GM20000 (cell line): ENCODE results near the gene ZNF398.
"Not testable (repeated sequence)": the region's sequence is repeated elsewhere in the genome, so short reads cannot be mapped to it uniquely, and the experiment has no call there.

Source experiments
- DNase-seq: peaks from one replicate; pipeline ENCODE4 v3.0.0; 2012; ENCODE audit warnings: low spot score
- CTCF ChIP-seq: IDR thresholded peaks from 2 replicates; pipeline ENCODE4 v1.5.1; 2012; ENCODE audit warnings: mild to moderate bottlenecking, control low read depth; ENCODE audit errors: extremely low read depth, missing control alignments

ZNF398 gene

DNA sequence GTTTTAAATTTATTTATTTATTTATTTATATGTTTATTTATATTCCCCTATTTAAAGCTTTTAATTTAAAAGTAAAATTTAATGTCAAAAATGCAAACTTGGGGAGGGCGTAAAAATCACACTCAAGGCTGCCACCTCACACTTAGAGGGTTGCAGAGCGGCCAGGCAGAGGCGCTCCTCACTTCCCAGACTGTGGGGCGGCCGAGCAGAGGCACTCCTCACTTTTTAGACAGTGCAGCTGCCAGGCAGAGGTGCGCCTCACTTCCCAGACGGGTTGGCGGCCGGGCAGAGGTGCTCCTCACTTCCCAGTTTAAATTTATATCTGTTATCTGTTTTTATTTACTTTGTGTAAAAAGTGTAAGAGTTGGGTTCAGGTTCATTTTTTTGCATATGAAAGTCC lies 11.1 kb upstream of the ZNF398 start:
- TF ChIP-seq CTCF, result no peak
- no peak for DNase-seq

- DNase-seq, result no peak
- no peak for TF ChIP-seq CTCF
These were observed 6.4 kb upstream of the ZNF398 start for GRCh38 chr7:149140831-149141230.

DNA sequence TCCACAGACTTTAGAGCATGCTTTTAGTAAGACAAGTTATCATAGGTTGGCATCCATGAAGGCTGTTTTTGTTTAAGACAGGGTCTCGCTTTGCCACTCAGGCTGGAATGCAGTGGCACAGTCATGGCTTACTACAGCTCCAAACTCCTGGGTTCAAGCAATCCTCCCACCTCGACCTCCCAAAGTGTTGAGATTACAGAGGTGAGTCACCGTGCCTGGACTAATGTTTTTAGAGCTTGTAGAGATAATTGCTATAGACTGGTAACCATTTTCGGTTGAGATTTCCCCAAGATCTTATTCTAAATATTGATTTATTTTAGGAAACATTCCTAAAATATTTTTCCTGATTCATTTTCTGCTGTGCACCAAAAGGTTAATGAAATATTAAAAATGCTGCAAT lies 5.4 kb upstream of the ZNF398 start:
- no peak for DNase-seq

GRCh38 chr7:149144436-149144922 lies 2.8 kb upstream of the ZNF398 start:
- not testable (repeated sequence) for DNase-seq

More for the DNA sequence above, 5.4 kb upstream of the ZNF398 start:
- no peak for TF ChIP-seq CTCF

DNA sequence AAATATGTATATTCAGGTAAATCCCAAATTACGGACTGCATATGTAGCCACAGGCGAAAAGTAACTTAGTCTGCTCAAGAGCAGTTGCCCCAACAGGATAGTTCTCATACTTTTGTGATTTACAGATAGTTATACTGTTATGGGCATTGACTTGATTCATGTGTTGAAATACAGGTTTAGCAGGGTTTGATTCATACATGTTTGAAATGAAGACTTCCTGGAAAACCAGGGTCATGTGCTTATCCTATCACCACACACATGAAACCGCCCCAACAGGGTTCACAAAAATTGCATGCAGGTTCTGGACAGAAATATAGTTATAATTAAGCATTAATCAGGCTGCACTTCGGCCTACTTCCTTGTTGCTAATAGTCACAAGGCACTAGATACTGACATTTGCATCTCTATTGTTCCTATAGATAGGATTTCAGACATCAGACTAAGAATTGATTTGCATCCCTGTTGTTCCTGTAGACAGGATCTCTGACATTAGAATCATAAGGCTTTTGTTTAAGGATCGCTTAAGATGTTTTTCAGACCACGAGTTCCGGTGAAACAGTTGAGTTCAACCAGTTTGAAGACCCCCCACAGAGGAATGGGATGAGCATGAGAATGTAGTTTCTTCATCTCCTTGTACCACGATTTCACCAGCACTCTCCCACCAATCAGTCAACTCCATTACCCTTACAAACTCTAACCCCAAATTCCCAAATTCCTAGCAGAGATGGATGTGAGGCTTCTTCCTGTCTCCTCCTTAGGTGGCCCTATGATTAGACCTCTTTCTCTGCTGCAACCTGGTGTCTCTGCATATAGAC lies 2.0 kb upstream of the ZNF398 start:
- DNase-seq, result no peak
- TF ChIP-seq CTCF, result no peak

DNA sequence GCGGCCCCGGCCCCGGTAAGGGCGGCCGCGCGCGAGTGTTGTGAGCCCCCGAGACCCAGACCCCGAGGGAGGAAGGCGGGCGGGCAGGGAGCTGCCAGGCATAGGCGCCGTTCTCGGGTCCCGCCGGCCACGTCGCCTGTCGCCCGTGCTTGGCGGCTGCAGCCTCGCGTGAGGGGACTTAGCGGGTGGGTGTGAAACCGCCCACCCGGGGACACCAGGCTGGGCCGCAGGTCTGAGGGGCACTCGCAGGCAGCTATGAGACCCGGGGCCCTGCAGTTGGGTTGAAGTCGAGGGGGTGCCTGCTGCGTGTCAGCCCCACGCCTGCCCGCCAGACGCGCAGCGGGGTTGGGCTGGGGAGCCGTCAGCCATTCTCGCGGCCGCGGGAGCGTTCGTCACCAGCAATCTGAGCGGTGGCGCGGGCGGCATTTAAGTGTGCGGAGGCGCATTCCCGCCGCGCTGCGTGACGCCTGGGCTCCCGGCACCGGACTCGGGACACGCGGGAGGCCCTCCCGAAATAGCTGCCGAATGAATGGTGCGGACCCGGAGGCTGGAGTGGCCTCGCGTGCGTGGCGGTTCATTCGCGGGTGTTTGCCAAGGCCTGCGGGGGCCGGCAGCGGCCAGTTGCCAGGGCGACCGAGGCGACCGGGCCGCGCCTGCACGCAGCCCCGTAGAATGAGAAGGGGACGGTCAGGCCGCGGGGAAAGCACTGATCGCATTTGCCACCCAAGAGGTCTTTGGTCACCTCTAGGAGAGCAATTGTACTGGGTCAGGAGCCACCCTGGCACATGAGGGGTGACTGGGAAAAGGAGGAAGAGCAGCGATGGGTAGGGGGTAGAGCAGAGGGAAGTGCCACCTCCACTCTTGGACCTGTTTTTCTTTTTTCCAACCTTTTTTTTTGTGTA lies 750 bp downstream of the ZNF398 start:
- TF ChIP-seq CTCF, result no peak
- peak; percentile 74 for DNase-seq

DNA sequence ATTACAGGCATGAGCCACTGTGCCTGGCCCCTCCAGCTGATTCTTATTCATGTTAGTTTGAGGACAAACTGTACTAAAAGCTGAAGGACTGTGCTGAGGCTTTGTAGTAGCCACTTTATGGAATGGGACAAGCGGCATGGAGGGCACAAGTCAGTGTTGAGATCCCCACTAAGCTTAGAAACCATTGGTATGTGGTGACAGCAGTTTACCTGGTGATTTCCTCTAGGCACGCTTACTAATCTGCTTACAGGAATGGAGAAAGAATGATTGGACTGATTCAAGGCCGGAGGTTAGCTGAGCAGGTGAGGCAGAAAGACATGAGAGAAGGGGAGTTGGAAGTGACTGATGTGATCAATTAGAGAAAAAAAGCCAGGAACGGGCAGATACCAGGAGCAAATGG lies 3.7 kb downstream of the ZNF398 start:
- DNase-seq, result no peak
- no peak for TF ChIP-seq CTCF
